ENCODE data around the gene GPRASP2.
"Not testable (repeated sequence)": the region's sequence is repeated elsewhere in the genome, so short reads cannot be mapped to it uniquely, and the experiment has no call there.

Gene GPRASP2

DNA sequence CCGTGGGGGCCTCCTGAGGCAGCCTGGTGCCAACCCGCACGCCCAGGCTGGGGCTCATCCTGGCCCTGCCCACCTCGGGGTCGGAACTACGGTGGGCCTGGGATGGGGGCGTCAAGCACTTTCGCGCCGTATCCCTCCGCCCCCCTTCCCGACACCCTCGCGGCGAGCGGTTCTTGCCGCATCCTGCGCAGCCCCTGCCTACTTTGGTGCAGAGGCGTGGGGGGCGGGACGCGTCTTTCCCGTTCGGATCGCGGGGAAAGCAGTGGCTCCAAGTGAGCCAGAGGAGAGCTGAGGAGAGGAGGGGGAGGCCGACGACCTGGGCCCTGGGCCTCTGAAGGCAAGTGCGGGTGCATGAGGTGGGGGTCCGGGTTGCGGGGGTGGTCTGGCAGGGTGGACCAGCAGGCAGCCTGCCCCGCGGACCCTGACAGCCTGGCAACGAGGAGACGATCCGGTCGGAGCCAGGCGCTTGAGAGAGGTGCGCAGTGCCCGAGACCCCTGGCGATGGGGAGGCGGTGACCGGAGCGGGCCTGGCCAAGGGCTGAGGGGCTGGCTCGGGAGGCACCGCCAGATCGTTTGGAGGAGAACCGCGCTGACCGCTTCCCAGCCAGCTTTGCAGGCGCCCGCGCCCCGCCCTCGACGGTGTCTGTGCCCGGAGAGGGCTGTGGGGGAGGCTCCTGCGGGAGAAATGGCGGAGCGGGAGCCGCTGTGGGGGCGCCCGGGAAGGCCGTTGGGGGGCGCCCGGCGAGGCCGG is at the start of gene GPRASP2:
Gene GPRASP2 (plus strand): TSS at position 233 of the 751 bp plus-strand sequence. CDS start 2,422 bp downstream, outside the sequence.
- DNase-seq = no peak

DNA sequence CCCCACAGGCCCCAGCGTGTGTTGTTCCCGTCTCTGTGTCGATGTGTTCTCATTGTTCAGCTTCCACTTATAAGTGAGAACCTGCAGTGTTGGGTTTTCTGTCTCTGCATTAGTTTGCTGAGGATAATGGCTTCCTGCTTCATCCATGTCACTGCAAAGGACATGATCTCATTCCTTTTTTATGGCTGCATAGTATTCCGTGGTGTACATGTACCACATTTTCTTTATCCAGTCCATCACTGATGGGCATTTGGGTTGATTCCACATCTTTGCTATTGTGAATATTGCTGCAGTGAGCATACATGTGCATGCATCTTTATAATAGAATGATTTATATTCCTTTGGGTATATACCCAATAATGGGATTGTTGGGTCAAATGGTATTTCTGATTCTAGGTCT is 48.4 kb upstream of the GPRASP2 start:
- DNase-seq = not testable (repeated sequence)

DNA sequence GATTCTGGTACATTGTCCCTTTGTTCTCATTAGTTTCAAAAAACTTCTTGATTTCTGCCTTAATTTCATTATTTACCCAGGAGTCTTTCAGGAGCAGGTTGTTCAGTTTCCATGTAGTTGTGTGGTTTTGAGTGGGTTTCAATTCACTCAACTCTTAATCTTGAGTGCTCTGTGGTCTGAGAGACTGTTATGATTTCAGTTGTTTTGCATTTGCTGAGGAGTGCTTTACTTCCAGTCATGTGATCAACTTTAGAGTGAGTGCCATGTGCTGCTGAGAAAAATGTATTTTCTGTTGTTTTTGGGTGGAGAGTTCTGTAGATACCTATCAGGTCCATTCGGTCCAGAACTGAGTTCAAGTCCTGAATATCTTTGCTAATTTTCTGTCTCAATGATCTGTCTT is 45.2 kb upstream of the GPRASP2 start:
- not testable (repeated sequence) for DNase-seq

DNA sequence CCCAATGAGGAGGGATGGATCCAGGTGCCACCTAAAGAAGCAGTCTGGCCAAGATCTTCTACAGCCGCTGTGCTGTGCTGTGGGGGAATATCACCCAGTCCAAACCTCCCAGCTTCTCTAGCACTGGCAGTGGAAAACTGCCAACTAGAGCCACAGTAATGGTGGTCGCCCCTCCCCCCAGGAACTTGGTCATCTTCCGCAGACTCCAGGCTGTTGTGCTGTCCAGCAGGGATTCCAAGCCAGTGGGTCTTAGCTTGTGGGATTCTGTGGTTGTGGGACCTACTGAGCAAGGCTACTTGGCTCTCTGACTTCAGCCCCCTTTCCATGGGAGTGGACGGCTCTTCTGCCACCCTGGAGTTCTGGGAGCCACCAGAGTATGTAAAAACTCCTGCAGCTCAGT is 42.7 kb upstream of the GPRASP2 start:
- DNase-seq = no peak

DNA sequence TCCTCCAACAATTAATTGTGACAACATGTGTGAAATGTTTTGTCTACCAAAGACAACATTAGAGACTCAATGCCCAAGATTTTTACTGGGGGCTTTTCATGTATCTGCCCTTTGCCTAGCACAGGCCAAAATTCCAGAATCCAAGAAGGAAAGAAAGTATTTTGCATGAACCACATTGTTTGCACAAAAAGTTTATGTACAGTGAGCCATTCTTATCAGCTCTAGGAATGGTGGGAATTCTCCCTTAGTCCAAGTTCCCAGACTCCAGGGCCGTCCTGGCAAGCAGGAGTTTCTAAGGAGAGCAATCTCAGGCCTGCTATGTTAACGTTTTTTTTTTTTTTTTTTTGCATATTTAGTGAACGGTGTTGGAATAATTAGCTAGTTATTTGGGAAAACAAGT is 39.4 kb upstream of the GPRASP2 start:
- DNase-seq = no peak

DNA sequence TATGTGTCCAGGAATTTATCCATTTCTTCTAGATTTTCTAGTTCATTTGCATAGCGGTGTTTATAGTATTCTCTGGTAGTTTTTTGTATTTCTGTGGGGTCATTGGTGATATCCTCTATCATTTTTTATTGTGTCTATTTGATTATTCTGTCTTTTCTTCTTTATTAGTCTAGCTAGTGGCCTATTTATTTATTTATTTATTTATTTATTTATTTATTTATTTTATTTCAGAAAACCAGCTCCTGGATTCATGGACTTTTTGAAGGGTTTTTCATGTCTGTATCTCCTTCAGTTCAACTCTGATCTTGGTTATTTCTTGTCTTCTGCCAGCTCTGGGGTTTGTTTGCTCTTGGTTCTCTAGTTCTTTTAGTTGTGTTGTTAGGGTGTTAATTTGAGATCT is 34.8 kb upstream of the GPRASP2 start:
- not testable (repeated sequence) for DNase-seq

DNA sequence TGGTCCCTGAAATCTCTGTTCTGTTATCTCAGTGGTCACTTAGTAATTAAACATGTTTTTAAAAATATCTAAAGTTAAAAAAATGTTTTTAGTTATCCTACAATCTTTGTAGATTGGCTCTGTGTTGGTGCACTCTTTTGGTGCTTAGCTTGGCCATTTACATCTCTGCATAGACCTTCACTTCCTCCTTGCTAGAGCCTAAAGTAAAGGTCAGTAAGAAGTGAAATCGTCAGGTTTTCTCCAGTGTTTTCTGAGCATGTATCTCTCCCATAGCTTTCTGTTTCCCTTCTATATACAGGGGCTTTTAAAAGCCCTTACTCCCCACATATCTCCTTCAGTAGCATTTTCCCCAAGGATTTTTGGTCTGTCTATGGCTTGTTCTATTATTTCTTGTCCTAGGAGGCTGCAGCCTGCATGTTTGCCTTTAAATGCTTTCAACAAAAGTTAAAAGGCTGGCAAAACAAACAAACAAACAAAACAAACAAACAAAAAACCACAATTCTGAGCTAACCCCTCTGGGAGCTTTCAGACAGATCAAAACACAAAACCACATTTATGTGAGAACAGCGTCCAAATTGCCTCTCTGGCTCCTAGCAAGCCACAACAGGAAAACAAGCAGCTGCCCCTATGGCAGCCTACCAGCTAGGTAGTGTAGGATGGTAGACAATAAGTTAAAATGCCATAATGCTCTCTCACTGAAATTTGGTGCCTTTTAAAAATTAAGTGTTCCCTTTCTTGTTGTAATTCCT is 27.3 kb upstream of the GPRASP2 start:
- DNase-seq = no peak

DNA sequence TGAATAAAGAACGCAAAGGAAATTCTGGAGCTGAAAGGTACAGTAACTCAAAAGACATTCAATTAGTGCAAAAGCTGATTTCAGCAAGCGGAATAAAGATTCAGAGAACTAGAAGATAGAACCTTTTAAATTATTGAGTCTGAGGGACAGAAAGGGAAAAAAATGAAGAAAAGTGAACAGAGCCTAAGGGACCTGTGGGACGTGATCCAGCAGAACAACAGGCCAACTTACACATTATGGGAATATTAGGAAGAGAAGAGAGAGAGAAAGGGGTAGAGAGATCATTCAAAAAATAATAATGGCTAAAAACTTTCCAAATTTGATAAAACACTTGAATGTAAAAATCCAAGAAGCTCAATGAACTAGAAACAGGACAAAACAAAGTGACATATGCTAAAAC is 17.5 kb upstream of the GPRASP2 start:
- DNase-seq = no peak

DNA sequence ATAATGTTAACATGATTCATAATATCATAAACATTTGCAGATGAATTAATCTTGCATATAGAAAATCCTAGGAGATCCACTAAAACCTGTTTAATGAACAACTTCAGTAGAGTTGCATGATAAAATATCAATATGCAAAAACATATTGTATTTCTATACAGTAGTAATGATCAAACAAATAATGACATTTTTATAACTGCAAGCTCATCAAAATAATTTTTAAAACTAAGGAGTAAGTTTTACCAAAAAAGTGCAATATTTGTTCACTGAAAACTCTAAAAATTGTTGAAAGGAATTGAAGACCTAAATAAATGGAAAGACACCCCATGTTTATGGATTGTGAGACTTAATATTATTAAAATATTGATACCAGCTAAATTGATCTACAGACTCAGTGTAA is 15.9 kb upstream of the GPRASP2 start:
- DNase-seq = no peak

DNA sequence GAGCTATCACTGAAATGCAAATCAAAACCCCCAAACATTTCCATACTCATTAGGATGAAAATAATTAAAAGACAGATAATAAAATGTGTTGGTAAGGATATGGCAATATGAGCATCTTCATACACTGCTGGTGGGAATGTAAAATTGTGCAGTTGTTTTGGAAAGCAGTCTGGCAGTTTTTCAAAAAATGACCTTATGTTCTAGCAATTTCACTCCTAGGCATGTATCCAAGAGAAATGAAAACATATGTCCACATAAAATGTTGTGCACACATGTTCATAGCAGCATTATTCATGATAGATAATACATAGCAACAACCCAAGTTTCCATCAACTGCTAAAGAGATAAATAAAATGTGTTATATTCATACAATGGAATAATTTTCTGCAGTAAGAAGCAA is 14.8 kb upstream of the GPRASP2 start:
- no peak for DNase-seq

DNA sequence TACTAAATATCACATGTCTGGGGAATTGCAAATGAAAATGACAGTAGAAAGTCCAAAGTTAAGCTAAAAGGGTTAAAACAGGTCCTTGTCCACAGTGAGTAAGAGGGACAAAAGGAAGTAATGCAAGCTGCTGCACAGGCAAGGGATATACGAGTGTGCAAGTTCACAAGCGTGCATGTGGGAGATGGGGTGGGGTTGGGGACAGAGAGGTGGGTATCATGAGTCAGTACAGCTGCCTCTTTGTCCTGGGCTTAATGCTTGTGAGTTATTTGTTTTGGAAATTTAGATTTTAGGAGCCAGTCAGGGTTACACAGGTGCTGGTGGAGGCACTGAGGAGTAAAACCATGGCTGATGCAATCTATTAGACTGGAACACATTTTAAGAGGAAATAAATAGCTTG is 3.3 kb upstream of the GPRASP2 start:
- DNase-seq = no peak

DNA sequence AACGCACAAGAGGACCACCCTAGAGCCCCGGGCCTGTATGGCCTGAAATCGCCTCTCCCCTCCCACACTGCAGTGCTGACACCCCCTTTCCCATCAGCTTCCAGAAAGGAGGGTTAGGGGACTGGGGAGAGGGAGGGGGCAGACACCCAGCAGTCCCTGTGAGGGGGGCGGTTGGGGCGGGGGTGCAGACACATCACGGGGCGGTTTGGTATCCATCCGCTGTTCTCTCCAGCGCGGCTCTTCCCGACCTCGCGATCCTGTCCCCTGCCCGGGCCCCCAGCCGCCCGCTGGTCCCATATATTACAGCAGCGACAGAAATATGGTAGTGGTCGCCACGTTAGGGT is 404 bp upstream of the GPRASP2 start:
- no peak for DNase-seq

DNA sequence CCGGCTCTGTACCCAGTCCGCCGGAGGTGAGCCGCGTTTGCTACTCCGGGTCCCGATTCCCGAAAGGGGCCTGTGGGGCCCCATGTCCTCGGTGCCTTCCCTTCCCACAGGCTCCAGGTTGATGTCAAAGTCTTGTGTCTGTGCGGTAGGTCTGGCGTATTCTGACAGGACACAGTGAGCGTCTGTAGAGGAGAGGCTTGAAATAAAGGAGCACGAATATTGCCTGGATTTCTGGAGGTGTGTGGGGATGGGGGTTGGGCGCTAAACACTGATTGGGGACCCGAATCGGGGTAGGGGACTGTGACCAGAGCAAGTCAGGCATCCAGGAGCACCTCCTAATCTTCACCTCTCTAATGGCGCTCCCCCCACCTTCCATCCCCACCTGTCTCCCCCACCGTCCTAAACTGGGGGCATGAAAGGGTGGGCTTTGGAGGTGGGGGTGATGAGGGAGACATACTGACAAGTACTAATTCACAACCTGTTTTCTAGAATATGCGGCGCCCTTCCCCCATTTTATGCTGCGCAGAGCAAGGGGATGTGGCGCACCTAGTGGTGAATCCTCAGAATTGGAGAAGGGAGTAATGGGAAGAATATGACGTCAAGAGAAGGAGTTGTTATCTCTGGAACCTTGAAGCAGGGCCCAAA is 855 bp downstream of the GPRASP2 start:
- no peak for DNase-seq

DNA sequence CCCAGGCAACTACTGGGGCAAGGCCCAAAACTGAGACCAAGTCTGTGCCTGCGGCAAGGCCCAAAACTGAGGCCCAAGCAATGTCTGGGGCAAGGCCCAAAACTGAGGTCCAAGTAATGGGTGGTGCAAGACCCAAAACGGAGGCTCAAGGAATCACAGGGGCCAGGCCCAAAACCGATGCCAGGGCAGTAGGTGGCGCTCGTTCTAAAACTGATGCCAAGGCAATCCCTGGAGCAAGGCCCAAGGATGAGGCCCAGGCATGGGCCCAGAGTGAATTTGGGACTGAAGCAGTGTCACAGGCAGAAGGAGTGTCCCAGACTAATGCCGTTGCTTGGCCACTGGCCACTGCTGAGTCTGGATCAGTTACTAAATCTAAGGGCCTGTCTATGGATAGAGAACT is 2.7 kb downstream of the GPRASP2 start:
- DNase-seq = no peak

DNA sequence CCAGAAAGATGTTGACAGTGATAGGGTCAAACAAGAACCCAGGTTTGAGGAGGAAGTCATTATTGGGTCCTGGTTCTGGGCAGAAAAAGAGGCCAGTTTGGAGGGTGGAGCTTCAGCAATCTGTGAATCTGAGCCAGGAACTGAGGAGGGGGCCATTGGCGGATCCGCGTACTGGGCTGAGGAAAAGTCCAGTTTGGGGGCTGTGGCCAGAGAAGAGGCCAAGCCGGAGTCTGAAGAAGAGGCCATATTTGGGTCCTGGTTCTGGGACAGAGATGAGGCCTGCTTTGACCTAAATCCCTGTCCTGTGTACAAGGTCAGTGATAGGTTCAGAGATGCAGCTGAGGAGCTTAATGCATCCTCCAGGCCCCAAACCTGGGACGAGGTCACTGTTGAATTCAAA is 3.7 kb downstream of the GPRASP2 start:
- DNase-seq = no peak

DNA sequence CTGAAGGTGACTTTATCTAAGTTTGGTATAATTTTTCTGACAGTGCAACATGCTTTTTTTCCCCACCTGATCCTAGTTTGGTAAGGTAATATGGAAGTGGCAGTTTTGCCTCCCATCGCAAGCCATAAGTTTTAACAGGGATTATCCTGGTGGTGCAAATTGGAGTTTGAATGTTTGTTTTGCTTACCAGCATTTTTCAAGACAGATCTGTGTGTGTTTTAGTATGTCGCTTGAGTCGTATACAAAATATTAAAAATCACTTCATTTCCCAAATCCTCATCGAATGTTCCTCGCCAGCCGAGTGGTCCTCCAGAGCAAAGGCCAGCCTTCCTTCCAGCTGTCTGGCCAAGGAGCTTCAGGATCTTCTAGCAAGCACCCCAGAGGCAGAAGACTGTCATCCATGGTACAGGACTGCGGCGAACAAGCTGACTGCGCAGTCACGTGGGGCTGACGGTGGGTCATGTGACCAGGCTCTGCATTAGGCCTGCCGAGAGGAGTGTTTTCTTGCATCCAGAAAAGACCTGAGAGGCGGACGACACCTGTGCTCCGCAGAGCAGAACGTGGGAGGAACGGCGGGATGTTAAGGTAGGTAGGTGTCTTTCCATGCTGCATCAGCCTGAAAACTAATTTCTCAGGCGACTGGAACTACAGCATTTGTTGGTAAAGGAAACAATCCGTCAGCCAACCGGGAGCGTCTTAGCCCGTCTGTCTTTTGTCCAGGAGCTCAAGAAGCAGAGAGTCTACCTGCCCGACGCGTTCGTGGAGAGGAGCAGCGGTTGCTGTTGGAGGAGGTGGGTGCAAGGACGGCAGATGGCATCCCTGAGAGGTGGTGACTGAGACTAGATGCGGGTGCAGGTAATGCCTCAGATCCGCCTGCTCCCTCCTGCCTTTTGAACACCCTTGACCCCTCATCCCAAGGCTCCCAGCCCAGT is 8.3 kb downstream of the GPRASP2 start, which contains the start of gene GPRASP3:
Gene GPRASP3 (plus strand): TSS at position 507 of the 932 bp plus-strand sequence. CDS start 28,253 bp downstream, outside the sequence.
- DNase-seq = peak; percentile 3

DNA sequence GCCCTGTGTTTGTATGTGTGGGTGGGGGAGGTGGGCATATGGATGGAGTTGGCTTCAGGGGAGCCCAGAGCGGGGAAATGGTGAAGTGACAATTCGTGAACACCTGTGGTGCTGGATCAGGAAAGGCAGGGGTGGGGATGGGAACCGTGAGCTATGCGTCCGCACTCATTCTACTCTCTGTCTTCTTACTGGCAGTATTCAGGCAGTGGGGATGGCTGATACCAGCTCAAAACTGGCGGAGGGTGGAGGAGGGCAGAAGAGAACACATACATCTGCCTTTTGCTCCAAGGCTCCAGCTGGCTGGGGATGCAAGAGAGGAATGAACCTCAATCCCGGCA is 8.9 kb downstream of the GPRASP2 start:
- not testable (repeated sequence) for DNase-seq

DNA sequence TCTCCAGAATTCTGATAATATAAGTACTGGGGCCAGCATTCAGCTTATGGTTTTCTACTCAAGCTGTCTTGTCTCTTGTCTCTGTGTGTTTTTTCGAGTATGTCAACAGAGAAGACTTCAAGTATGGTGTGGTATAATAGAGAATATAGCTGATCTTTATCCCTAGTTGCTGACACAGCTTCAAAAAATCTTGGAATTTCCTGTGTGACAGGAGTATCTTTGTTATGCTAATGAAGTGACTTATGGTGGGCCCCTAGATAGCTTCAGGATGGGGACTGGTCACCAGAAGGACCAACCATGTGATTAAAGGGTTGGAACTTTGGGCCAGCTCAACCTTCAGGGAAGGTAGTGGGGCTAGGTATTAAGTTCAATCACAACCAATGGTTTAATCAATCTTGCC is 11.2 kb downstream of the GPRASP2 start:
- DNase-seq = no peak

DNA sequence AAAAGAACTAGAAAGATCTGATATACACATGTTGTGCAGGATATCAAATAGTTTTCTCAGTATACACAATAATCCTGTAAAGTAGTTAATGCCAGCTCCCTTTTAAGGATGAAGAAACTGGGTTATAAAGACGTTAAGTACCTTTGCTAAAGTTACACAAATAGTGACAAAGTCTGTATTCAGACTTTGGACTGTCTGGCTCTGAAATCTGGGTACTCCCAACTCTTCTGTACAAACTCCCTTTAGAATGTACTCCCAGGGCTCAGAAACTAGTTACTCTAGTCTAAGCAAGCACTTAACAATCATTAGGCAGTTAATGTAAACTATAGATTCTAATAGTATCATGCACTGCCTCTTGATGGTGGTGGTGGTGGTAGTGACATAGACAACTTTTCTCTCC is 15.5 kb downstream of the GPRASP2 start:
- DNase-seq = no peak

DNA sequence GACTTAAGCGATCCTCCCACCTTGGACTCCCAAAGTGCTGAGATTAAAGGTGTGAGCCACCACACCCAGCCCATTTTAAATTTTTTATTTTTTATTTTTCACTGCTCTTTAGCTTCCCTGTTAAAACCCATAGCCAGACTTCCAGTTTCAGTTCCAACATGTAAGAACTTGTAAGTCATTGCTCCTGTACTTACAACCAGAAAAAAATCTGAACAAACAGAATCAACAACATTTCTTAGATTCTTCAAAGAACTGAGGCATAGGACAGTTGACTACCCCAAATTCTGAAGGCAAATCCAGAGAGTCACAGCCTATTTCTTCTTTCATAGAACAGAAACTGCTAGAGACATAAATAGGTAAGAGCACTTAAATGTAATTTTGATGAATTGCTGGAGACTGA is 16.4 kb downstream of the GPRASP2 start:
- no peak for DNase-seq

DNA sequence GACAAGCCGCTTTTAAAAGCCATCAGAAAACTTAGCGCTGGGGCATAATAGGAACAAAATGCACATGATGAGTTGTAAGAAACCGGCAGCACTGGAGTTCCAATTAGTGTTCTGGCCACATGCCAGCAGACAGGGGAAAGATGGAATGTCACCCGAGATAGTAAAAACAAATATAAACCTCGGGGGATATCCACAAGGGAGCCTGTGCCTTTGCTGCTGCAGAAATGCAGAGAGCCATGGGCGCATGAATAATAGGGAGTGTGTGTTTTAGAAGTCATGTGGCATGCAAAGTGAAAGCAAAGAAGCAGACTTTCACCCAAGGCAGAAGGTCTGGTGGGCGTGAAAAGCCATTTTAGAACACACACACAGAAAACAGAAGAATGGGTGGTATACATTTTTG is 27.4 kb downstream of the GPRASP2 start:
- DNase-seq = no peak

DNA sequence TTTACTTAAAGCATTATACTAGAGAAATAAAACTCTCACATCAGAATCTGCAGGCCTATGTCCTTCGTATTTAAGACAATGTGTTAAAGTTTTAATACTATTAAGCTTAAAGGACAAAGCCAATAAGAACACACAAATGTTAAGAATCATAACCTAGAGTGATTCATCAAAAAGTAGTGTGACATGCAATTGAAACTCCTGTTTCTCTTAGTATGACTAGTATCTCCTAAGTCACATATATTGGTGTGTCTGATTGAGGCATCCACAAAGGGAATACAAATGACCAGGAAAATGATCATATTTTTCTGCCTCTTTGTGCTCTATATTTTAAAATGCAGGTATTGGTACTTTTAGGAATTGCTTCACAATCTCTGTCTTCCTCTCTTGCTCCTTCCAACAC is 32.1 kb downstream of the GPRASP2 start:
- no peak for DNase-seq

DNA sequence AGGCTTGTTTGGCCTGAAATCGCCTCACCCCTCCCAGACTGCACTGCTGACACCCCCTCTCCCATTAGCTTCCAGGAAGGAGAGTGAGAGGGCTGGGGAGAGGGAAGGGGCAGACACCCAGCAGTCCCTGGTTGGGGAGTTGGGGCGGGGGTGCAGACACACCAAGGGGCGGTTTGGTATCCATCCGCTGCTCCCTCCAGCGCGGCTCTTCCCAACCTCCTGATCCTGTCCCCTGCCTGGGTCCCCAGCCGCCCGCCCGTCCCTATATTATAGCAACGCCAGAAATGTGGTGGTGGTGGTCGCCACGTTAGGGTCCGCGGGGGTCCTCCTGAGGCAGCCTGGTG is 33.2 kb downstream of the GPRASP2 start:
- no peak for DNase-seq
